Islet of Langerhans (tissue), 1 donor: ENCODE measurements around the gene YIF1A.
"Not testable (repeated sequence)": the region's sequence is repeated elsewhere in the genome, so short reads cannot be mapped to it uniquely, and the experiment has no call there.

Experiments
- FAIRE-seq: peaks from one replicate; lab custom pipeline; 2011; peaks lifted over from hg19 to GRCh38; lab: Jason Lieb, UNC

YIF1A gene

GRCh38 chr11:66267379-66268243 is 21.3 kb downstream of the YIF1A start:
- no peak for FAIRE-seq

- no peak for FAIRE-seq
Measured at GRCh38 chr11:66267039-66267378, 21.9 kb downstream of the YIF1A start.

GRCh38 chr11:66266378-66267038 is 22.4 kb downstream of the YIF1A start:
- FAIRE-seq, result no peak

- FAIRE-seq, result no peak
Measured at GRCh38 chr11:66265531-66266377, 23.2 kb downstream of the YIF1A start.

GRCh38 chr11:66264914-66265313 is 24.0 kb downstream of the YIF1A start:
- FAIRE-seq, result no peak

DNA sequence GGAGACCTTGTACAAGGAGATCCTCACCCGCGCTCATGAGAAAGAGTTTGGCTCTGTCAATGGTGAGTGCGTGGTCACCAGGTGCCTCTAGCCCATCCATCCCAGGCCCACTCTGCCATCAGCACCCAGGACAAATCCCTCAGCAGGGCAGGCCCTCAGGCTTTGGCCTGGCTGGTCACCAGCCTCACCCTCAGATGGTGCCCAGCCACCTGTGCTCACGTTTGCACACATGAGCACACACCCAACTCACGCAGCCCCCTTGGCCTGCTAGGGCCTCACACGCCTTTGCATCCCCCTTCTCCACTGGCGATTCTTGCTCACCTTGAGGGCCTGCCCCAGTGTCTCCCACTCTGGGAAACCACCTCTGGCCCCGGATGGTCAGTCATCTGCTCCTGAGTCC is 24.6 kb downstream of the YIF1A start:
- no peak for FAIRE-seq

- no peak for FAIRE-seq
Measured at GRCh38 chr11:66263785-66264184, 25.2 kb downstream of the YIF1A start.

GRCh38 chr11:66263231-66263630 is 25.7 kb downstream of the YIF1A start:
- FAIRE-seq, result no peak

DNA sequence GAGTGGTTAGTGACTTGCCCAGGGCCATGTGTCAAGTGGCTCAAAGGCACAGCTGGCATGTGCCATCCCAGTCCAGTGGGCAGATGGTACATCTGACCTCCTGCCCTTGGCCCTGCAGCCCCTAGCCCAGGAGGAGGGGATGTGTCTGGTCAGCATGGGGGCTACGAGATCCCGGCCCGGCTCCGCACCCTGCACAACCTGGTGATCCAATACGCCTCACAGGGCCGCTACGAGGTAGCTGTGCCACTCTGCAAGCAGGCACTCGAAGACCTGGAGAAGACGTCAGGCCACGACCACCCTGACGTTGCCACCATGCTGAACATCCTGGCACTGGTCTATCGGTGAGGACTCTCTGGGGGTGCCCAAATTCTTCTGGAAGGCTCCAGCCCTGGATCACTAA is 26.2 kb downstream of the YIF1A start:
- no peak for FAIRE-seq

DNA sequence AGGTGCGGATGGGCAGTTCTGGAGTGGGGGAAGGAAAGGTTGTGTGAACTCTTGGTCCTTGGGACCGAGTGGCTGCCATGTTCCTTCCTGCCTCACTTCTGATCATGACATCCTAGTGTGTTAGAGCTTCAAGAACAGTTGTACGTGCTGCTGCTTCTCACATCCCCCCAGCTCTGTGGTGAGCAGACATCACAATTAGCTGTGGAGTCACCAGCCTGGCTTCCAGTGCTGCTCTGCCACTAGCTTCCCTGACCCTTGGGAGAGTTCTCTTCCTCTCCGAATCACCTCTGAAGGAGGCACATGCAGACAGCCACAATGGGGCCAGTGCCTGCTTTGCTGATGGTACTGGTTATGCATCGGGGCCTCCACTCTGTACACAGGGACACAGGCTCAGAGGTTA is 26.8 kb downstream of the YIF1A start:
- no peak for FAIRE-seq

DNA sequence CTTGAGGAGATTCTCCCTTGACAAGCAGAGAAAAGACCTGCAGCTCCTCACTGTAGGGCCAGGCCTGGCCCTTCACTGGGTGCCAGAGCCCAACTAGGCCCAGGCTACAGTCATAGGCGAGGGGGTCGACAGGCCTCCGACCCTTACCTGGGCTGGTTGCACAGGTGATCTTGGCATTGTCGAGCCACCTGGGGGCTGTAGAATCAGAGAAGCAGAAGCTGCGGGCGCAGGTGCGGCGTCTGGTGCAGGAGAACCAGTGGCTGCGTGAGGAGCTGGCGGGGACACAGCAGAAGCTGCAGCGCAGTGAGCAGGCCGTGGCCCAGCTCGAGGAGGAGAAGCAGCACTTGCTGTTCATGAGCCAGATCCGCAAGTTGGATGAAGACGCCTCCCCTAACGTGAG is 27.4 kb downstream of the YIF1A start:
- FAIRE-seq, result no peak

DNA sequence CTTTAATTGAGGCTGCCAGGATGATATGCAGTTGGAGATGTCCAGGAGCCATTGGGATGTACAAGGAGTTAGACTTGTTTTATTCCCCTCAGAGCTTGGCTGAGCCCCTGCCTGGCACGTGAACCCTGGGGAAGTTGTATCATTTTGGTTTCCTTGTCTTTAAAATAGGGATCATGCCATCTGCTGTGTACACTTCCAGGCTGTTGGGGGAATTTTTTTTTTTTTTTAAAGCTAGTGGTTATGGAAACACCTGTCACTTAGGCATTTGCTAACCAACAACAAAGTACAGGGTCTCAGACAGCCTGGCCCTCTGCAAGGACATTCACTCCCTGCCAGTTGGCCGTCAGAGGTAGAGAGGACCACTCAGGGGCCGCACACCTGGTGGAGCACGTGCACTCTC is 29.0 kb downstream of the YIF1A start:
- FAIRE-seq, result no peak

- no peak for FAIRE-seq
Measured at GRCh38 chr11:66259225-66259624, 29.7 kb downstream of the YIF1A start.

- FAIRE-seq, result no peak
Measured at GRCh38 chr11:66258473-66258893, 30.5 kb downstream of the YIF1A start.

- not testable (repeated sequence) for FAIRE-seq
Measured at GRCh38 chr11:66253081-66253480, 35.9 kb downstream of the YIF1A start.

GRCh38 chr11:66251809-66252208 is 37.1 kb downstream of the YIF1A start:
- no peak for FAIRE-seq

DNA sequence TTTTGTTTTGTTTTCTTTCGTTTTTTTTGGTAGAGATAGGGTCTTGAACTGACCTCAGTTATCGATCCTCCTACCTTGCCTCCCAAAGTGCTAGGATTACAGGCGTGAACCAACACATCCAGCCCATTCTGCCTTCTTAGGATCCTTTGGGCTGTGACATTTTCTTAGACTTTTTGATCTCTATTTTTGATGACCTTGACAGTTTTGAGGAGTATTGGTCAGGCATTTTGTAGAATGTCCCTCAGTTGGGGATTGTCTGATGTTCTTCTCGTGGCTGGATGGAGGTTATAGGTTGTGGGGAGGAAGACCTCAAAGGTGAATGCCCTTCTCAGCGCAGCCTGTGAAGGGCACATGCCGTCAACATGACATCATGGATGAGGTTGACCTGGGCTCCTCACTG is 40.0 kb downstream of the YIF1A start:
- FAIRE-seq, result no peak

GRCh38 chr11:66247801-66248200 is 41.1 kb downstream of the YIF1A start:
- FAIRE-seq, result no peak

DNA sequence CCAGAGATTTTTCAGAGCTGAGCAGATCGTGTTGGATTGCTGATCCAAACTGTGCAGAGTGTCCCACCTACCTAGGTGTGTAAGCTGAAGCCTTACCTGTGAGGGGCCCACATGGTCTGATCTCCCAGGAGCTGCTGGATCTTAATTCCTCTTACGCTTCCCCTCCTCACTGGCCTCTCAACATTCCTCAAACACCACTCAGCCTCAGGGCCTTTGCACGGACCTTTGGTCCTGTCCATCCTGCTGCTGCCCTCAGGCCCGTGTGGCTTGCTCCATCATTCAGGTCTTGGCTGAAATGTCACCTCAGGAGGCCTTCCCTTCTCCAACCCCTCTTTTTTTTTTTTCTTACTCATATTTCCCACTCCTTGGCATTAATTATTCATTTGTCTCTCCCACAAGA is 41.6 kb downstream of the YIF1A start:
- FAIRE-seq, result no peak

DNA sequence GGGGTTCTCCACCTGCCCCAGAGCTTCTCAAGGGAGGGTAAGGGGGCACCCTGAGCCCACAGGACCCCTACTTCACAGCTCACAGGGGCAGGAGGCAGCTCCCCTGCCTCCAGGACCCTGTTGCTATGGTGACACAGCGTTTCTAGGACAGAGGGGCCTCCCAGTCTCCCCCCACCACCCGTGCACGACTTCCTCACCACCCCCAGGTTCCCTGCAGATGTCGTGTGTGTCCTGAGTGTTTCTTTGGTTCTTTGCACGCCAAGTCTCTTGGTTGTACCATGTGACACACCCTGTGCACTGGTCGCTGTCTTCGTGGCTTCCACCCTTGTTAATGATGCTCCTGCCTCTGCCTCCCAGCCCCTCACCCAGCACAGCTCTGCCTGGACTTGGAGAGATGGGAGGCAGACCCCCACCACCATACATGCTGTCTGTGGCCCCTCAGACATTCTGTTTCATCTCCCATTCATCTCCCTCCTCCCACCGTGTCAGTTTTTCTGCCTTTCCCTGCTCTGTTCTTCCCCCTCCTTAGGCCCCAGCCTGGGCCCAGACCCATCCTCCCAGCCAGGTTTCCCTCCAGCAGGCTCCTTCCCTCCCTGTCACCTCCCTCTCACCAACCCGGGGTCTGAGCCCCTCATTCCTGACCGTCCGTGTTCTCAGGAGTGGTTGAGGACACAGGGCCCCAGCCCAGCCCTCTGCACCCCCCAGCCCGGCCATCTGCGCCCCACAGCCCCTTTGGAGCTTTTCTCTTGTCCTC is 45.0 kb downstream of the YIF1A start:
- FAIRE-seq, result no peak

DNA sequence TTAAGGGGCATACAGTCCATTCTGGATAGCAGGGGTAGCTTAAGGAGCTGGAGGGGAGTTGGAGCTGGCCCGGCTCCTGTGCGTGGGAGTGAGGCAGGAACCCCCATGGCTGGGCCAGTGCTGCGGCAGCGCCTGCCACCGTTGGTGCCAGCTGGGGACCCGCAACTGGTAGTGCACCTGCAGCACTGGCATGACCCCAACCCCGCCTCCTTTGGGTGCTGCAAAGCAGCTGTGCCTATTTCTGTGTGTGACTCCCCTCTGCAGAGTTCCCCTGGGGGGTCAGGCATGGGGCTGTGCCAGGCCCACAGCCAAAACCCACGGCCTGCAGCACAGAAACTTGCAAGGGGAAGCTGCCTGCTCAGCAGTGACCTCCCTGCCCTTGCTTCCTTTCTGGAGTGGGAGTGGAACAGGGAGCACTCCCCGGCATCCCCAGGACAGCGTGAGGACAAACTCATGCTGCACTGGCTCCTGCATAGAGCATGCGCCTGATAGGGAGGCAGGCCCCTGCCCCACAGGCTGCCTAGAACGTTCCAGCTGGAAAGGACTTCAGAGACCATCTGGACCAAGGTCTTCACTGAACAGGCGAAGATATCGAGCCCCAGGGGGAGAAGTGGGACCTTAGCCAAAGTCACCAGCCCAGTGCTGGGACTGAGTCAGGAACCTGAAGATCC is 46.7 kb downstream of the YIF1A start:
- no peak for FAIRE-seq

DNA sequence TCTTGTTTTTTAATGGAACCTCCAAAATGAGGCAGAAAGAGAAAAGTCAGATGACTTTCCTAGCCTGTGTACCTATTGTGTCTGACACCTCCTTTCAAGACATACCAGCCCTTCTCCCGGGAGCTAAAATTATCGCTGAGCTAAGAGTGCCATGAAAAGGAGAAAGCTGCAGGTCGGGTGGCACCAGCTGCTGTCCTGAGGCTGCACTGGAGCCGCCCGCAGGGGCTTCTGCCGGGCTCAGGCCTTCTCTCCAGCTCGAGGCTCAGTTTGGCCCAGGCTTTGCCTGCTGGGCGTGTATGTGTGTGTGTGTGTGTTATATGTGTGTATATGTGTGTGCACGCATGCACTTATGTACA is 48.2 kb downstream of the YIF1A start:
- no peak for FAIRE-seq
